C4-2B (cell line): ENCODE measurements around the gene SFRP4.

Source experiments
- ZFX ChIP-seq: fragments of 450-650 bp; IDR thresholded peaks from 2 replicates; pipeline ENCODE4 v1.6.1; 2017
- TF ChIP-seq, protein P1 (sequence below): fragments of 450-650 bp; conservative IDR thresholded peaks from 2 replicates; pipeline ENCODE4 v1.5.1; 2017; ENCODE audit warnings: mild to moderate bottlenecking

DNA sequence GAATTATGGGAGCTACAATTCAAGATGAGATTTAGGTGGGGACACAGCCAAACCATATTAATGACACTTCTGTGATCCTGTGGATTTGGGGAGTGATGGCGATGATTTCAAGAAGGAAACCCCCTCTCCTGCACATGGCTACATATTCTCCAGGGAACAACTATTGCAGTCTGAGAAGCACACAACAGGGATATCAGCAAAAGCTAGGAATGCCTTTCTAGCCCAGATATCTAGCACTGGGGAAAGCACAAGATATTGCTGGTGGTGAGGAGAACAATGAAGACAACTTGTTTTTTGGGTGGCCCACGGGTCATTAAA, 28.1 kb upstream of the SFRP4 start:
- TF ChIP-seq, protein P1, sequence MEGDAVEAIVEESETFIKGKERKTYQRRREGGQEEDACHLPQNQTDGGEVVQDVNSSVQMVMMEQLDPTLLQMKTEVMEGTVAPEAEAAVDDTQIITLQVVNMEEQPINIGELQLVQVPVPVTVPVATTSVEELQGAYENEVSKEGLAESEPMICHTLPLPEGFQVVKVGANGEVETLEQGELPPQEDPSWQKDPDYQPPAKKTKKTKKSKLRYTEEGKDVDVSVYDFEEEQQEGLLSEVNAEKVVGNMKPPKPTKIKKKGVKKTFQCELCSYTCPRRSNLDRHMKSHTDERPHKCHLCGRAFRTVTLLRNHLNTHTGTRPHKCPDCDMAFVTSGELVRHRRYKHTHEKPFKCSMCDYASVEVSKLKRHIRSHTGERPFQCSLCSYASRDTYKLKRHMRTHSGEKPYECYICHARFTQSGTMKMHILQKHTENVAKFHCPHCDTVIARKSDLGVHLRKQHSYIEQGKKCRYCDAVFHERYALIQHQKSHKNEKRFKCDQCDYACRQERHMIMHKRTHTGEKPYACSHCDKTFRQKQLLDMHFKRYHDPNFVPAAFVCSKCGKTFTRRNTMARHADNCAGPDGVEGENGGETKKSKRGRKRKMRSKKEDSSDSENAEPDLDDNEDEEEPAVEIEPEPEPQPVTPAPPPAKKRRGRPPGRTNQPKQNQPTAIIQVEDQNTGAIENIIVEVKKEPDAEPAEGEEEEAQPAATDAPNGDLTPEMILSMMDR, result no peak
- TF ChIP-seq ZFX, result no peak
